H54 (cell line): ENCODE measurements around the gene CCDC82.
A peak's percentile ranks its signal among the peaks of the same experiment; 100 is the strongest.

Experiments
- DNase-seq: peaks from one replicate; pipeline ENCODE4 v3.0.0; 2011; ENCODE audit warnings: low spot score, mixed read lengths; ENCODE audit not compliant: insufficient read length
- FAIRE-seq: peaks from 3 replicates; lab custom pipeline; 2011; peaks lifted over from hg19 to GRCh38; lab: Jason Lieb, UNC
- POLR2A ChIP-seq: IDR thresholded peaks from 2 replicates; pipeline ENCODE4 v1.6.1; 2011; ENCODE audit warnings: low read depth, mild to moderate bottlenecking, low read length

Gene CCDC82

DNA sequence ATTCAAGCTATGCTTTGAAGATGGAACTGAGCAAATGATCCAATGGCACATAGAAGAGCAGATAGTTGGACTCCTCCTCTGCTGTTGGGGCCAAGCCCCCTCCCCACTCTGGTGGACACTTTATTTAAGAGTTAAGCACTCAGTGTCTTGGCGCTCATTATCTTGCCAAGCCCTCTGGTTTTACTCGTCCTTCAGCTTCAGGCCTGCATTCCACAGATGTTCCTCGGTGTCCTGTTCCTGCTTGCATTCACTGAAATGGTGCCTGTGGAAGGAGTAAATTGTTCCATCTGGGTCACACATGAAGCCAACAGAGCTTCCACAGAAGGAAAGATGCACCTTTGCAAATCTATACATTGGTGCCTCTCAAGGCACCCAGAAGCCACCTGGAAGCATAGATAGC is 72.8 kb downstream of the CCDC82 start:
- no peak for DNase-seq
- FAIRE-seq = no peak
- no peak for TF ChIP-seq POLR2A

DNA sequence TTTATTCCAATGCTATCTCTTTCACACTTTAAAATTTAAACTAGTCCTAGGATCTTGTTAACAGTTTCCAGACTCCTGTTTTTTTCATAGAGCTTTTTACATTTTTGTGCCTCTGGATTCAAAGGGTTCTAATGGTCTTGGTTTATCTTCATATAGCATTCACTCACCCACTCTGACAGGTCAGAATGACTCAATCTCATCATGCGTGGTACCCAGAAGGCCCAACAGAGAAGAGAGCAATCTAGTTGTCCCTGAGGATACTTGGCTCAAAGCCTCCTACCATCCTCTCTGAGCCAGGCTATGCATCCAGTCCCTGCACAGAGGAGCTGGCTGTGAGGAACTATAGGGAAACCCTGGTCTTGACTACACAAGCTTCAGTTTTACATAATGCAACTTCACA is 74.2 kb downstream of the CCDC82 start:
- FAIRE-seq = peak; percentile 43
- DNase-seq = no peak

DNA sequence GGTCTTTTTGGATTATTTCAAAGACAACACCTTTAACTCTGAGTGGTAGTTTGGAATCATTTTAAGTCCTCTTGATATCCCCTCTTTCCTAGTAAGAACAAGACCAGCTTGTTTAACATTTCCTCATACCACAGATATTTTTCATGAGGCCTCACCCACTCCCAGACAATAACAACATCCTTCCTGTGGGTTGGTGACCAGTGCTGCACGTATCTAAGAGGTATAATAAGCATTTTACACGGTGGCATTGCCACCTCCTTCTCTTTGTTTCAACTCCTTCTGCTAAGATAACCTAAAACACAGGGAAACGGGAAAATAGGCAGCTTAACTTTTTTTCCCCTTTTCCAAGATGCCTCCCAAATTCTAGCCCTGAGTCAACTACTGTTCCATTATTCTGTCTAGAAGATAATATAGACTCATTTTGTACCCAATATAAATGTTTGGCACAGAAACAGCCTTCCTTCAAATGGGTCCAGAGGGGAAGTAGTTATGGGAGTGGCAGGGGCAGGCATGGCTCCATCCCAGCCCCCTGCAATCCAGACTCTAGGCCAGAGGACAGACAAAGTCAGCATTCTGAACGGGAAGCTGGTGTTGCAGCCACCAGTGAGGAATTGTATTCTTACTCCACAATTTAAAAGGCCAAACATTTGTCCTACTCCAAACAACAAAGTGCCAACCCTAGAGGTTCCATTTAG is 75.2 kb downstream of the CCDC82 start:
- no peak for DNase-seq
- TF ChIP-seq POLR2A = no peak
- peak; percentile 76 for FAIRE-seq

More for the DNA sequence above, 74.2 kb downstream of the CCDC82 start:
- TF ChIP-seq POLR2A = no peak

DNA sequence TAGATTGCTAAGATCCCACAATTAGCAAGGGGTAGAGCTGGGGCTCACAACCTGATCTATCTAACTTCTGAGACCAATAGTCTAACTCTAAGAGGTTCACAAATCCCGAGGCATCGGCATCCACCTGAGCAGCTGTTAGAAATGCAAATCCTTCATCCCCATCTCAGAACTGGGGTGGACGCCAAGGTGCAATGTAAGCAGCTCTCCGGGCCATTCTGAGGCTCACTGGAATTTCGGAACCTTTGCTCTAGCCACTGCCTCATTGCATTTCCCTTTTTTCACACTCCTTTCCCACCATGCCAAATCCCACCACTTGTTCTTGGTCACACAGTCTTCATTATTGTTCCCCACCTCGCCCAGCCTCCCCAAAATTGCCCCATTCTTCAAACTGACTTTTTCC is 76.5 kb downstream of the CCDC82 start:
- FAIRE-seq (no peak), DNase-seq (no peak)
- no peak for TF ChIP-seq POLR2A

DNA sequence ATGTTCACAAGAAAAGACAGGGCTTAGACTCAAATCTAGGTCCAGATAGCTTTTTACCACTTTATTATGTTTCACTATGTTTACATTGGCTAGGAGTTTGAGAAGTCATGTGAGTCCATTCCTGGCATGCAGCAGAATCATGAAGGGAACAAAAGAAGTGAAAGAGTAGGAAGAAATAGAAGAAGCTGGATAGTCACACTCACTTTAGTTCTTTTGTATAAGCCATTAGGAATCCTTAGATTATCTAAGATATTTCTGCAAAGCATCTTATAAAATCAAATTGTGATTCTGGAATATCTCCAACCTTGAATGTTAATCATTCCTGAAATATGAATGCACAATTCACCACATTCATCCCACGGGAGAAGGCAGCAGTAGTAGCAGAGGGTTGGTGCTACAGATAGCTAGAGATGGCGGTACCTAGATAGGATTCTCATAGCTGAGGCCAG is 78.6 kb downstream of the CCDC82 start:
- no peak for TF ChIP-seq POLR2A
- DNase-seq = no peak
- peak; percentile 74 for FAIRE-seq

DNA sequence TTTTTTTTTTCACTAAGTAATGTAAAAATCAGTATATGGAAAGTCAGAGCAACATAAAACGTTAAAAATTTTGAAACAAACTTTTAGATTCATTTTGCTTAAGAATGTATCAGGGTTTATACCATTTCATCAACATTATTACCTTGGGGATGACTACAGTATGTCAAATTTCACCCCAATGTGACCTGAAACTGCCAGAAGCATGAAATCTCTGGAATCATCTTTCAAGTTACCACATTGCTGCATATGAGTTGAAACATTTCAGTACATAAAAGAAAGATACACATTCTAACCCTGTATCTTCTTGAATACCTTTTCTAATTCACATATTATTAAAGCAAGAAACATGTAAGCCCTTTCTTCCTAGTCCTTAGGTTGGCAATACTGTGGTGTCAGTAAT is 79.5 kb downstream of the CCDC82 start:
- no peak for DNase-seq
- no peak for TF ChIP-seq POLR2A
- FAIRE-seq = no peak

DNA sequence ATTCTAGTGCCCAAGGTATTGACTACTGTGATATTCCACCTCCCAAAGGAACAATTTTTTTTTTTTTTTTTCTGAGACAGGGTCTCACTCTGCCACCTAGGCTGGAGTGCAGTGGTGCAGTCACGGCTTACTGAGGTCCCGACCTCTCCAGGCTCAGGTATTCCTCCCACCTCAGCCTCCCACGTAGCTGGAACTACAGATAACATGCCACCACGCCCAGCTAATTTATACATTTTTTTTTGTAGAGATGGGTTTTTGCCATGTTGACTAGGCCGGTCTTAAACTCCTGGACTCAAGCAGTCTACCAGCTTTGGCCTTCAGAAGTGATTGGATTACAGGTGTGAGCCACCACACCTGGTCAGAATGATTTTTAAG is 80.1 kb downstream of the CCDC82 start:
- FAIRE-seq = no peak
- TF ChIP-seq POLR2A = no peak

DNA sequence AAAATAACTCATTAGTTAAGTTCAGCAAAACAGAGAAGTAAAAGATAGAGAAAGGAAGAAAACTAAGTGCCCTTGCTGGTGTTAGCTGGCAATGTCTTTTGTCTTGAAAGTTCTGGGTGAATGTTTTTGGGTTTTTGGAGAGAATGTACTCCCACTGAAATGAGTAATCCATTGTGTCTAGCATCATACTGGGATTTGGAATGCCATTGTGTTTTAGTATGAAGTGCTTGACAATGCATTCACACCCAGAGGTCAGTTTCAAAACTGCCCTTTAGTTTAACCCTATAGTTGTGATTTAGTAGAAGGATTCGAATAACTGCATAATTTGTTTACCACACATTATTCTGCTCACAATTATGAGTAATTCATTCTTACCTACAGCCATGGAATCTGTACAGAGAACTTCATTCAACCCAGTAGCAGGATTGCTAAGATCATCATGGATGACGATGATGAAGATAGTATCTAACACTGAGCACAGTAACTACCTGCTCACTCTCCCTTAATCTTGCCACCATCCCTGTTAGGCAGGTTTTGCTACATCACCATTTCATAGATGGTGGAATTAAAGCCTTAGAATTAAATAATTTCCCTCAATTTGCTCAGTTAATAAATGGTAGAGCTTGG is 80.6 kb downstream of the CCDC82 start:
- FAIRE-seq = peak; percentile 78
- TF ChIP-seq POLR2A = no peak
- no peak for DNase-seq

More for the DNA sequence above, 80.1 kb downstream of the CCDC82 start:
- DNase-seq = no peak

DNA sequence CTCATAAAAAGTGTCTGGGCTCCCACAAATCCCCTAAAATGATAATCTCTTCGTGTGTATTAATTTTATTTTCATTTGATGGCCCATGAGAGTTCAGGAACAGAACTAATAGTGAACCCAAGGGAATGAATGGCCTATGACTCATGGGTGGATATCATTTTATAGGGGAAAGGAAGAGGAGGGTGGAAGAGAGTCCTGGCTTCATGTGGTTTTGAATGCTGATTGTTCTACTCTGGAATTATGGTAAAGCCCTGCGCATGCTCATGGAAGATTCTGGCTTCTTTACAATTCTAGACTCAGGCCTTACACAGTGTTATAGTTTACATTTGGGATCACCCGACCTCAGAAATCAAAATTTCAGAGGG is 82.0 kb downstream of the CCDC82 start:
- no peak for DNase-seq
- peak; percentile 93 for FAIRE-seq
- TF ChIP-seq POLR2A = no peak

DNA sequence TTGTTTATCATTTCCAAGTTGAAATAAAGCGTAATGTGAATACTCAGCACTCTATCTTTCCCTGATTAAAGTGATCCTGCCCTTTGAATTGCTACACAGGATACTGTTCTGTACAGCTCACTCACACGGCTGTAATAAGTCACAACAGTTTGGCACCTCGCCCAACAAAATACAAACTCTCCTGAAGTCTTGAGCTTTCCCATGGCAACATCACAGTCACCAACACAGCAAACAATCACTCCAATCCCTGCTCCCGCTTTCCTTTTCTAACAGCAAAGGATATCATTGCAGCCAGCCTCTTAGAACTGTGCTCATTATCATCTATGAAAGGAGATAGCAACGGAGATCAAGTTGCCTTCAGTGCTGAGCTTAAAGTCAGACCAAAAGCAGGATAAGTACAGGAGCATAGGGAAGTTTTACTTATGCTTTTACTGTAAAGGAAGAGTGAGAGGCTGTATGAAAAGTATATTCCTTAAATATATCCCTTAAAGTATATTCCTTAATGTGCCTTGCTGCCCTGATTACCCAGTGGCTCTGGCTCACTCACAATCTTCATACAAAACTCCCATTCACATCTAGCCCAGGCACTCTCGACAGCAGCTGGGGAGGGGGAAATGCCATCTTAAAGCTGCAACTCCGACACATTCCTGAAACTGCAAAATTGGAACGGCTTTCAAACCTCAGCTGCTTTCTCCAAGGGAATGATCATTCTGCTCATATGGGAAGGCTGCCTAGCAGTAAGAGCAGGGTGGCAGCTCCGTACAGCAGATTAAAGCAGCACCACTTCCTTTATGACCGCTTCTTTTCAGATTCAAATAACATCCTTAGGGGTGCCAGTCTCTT is 82.6 kb downstream of the CCDC82 start:
- no peak for DNase-seq
- TF ChIP-seq POLR2A = no peak
- peak; percentile 94 for FAIRE-seq

DNA sequence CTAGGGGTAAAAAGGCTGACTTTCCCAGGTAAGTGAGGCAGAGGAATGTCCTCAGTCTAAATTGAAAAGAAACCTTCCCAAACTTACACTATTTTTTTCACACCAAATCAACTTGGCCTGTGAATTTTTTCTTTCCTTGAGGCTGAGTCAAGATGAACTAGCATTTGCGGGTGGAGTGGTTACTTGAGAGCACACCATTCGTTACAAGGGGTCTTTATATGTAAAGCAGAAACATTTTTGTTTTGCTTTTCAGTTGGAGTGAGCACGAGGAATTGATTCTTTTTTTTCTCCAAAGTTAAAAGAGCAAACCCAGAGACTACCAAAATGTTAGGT is 83.1 kb downstream of the CCDC82 start:
- FAIRE-seq = no peak
- TF ChIP-seq POLR2A = no peak
- DNase-seq = no peak

DNA sequence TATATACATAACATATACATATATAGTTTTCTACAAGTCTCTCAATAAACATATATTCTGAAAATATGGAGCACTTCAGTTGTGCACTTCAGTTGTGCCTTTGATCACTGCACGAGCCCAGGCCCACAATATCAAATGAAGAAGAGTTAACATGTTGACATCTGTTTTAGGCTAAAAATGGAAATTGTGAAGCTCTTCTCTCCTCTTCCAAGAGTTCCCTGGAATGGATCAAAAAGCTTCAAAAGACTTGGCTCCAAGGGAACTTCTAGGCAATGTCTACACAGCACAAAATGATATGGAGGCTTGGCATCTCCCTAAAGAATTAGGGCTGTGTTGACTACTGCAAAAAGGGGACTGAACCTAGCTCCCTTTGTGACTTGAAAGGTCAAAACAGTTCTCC is 83.6 kb downstream of the CCDC82 start:
- TF ChIP-seq POLR2A = no peak
- no peak for DNase-seq
- FAIRE-seq = no peak

DNA sequence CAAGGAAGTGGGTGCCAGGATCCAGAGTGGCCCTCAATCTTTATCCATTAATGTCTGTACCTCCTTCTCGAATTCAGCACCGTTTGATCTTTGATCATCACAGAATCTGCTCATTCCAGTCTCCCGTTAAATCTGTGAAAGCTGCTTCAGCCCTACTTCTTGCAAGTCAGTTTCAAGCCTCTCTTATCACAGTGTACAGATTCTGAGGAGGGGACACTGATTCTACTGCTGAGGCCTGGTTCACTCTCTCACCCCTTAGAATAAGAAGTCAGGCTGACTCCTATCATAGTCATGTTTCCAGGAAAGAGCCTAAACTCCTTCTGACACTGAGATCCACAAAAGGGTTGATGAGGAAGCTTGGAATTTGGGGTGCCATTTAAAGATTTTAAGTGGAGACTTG is 85.7 kb downstream of the CCDC82 start:
- FAIRE-seq = no peak
- no peak for TF ChIP-seq POLR2A
- DNase-seq = no peak

DNA sequence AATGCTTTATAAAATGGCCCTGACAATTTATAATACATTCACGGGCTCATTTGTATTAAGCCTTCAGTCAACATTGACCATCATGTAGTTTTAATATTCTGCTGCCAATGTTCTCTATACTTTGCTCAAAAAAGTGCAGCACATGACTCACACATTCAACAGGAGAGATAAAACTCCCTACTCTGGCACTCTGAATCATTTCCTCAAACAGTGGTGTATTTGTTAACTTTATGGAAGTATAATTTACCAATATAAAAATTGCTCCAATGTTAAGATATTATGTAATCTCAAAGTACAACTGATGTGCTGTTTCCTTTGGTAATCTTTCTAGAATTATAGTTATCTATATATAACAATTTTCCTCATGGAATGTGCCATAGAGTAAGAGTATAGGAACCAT is 86.6 kb downstream of the CCDC82 start:
- FAIRE-seq = peak; percentile 81
- no peak for TF ChIP-seq POLR2A
- no peak for DNase-seq
